H1 (cell line): ENCODE measurements around the gene IGFBP6. TPM values are rescaled to one million over a fixed set of nuclear protein-coding genes. Genes with fewer than 3 reads are reported as not detected.
A peak's percentile ranks its signal among the peaks of the same experiment; 100 is the strongest.

ENCODE experiments used
- CTCF ChIA-PET: fragments of 300-600 bp; sonication (Branson Sonifier 250); formaldehyde crosslinking; loops from one replicate; lab custom pipeline; 2021; ENCODE audit not compliant: partially characterized antibody; lab: Charles Lee
- POLR2A ChIA-PET: fragments of 300-600 bp; sonication (Branson Sonifier 250); formaldehyde crosslinking; loops from one replicate; lab custom pipeline; 2021; ENCODE audit warnings: inconsistent platforms; ENCODE audit not compliant: partially characterized antibody; lab: Charles Lee
- DNase-seq, 2 experiments: peaks; one replicate each; pipeline versions ENCODE4 v3.0.0 to v3.0.0-alpha.2; 2010 to 2022; ENCODE audit warnings: low spot score in 2 of 2, low read depth in 1 of 2, mixed read lengths in 1 of 2
- FAIRE-seq: peaks from 2 replicates; lab custom pipeline; 2011; peaks lifted over from hg19 to GRCh38; lab: Jason Lieb, UNC
- H2AFZ ChIP-seq: 2 replicates; pipeline ENCODE4 v1.8.1; 2012; ENCODE audit warnings: low read length, inconsistent platforms
- H2AK5ac ChIP-seq: 2 replicates; pipeline ENCODE4 v1.6.1; 2013; ENCODE audit warnings: low read depth, low read length
- H2BK120ac ChIP-seq: replicated peaks from 2 replicates; pipeline ENCODE3; 2013; ENCODE audit warnings: low read depth, low read length, inconsistent platforms
- H2BK12ac ChIP-seq: 2 replicates; pipeline ENCODE4 v1.6.1; 2013; ENCODE audit warnings: low read depth, low read length
- H2BK15ac ChIP-seq: 2 replicates; pipeline ENCODE4 v1.6.1; 2013; ENCODE audit warnings: low read length
- H2BK20ac ChIP-seq: 2 replicates; pipeline ENCODE4 v1.6.1; 2013; ENCODE audit warnings: low read length
- H2BK5ac ChIP-seq: 2 replicates; pipeline ENCODE4 v1.6.1; 2013; ENCODE audit warnings: low read depth, low read length
- H3K14ac ChIP-seq: 2 replicates; pipeline ENCODE4 v1.6.1; 2013; ENCODE audit warnings: inconsistent platforms; ENCODE audit not compliant: insufficient read length
- H3K18ac ChIP-seq: 2 replicates; pipeline ENCODE4 v1.6.1; 2013; ENCODE audit warnings: low read length; ENCODE audit errors: extremely low read depth
- H3K23ac ChIP-seq: 2 replicates; pipeline ENCODE4 v1.6.1; 2013; ENCODE audit warnings: inconsistent platforms; ENCODE audit not compliant: insufficient read length
- H3K23me2 ChIP-seq: 2 replicates; pipeline ENCODE4 v1.6.1; 2013; ENCODE audit warnings: low read depth, low read length
- H3K27ac ChIP-seq: 2 replicates; pipeline ENCODE4 v1.6.1; 2011; ENCODE audit warnings: low read depth, low read length, inconsistent platforms
- H3K27me3 ChIP-seq, 4 experiments: replicated peaks in 1 of 4; 1 replicate in 1 of 4; 2 replicates in 3 of 4; pipeline versions ENCODE4 v1.6.1 to v1.8.1; 2011 to 2013; ENCODE audit warnings: low read length in 3 of 4, mild to moderate bottlenecking in 3 of 4, inconsistent platforms in 2 of 4, mixed read lengths in 2 of 4, moderate library complexity in 1 of 4; ENCODE audit not compliant: control insufficient read depth in 3 of 4, insufficient read depth in 3 of 4; ENCODE audit errors: extremely low read depth in 1 of 4
- H3K36me3 ChIP-seq, 4 experiments: 2 replicates each; pipeline versions ENCODE4 v1.6.1 to v1.8.1; 2011 to 2013; ENCODE audit warnings: mild to moderate bottlenecking in 4 of 4, low read length in 3 of 4, moderate library complexity in 2 of 4, control low read depth in 1 of 4, inconsistent platforms in 1 of 4; ENCODE audit not compliant: insufficient read depth in 4 of 4, control insufficient read depth in 2 of 4
- H3K4ac ChIP-seq: replicated peaks from 2 replicates; pipeline ENCODE3; 2013; ENCODE audit warnings: low read length, low read depth, mixed read lengths, inconsistent platforms; ENCODE audit not compliant: insufficient read length
- H3K4me1 ChIP-seq, 4 experiments: replicated peaks in 1 of 4; 1 replicate in 1 of 4; 2 replicates in 3 of 4; pipeline versions ENCODE4 v1.6.1 to v1.8.1; 2011 to 2013; ENCODE audit warnings: low read length in 3 of 4, inconsistent platforms in 2 of 4, mixed read lengths in 1 of 4; ENCODE audit not compliant: insufficient read depth in 4 of 4, control insufficient read depth in 3 of 4
- H3K4me2 ChIP-seq, 2 experiments: 2 replicates each; pipeline versions ENCODE4 v1.6.1 to v1.8.1; 2011 to 2013; ENCODE audit warnings: low read depth in 2 of 2, low read length in 2 of 2, control low read depth in 1 of 2, inconsistent platforms in 1 of 2, mild to moderate bottlenecking in 1 of 2; ENCODE audit not compliant: insufficient read depth in 1 of 2
- H3K4me3 ChIP-seq, 4 experiments: fragments of 200-600, 300-600 bp in 1 of 4; sonication (generic), shearing (Covaris generic), sonication (Bioruptor Twin) in 1 of 4; 2 replicates each; pipeline versions ENCODE4 v1.5.1 to v1.8.1; 2011 to 2016; ENCODE audit warnings: low read length in 4 of 4, low read depth in 3 of 4, control low read depth in 2 of 4, inconsistent platforms in 2 of 4, mild to moderate bottlenecking in 2 of 4, mixed read lengths in 1 of 4, moderate library complexity in 1 of 4; ENCODE audit not compliant: insufficient read depth in 2 of 4; ENCODE audit errors: extremely low read depth in 1 of 4
- H3K56ac ChIP-seq: replicated peaks from 2 replicates; pipeline ENCODE3; 2013; ENCODE audit warnings: low read depth, mild to moderate bottlenecking, mixed read lengths, low read length, inconsistent platforms; ENCODE audit not compliant: insufficient read length
- H3K79me1 ChIP-seq: 2 replicates; pipeline ENCODE4 v1.6.1; 2013; ENCODE audit warnings: low read depth, low read length, control low read depth
- H3K79me2 ChIP-seq, 2 experiments: 2 replicates each; pipeline versions ENCODE4 v1.6.1 to v1.8.1; 2012 to 2013; ENCODE audit warnings: low read length in 2 of 2, mild to moderate bottlenecking in 2 of 2, inconsistent platforms in 1 of 2; ENCODE audit not compliant: insufficient read depth in 2 of 2, control insufficient read depth in 1 of 2
- H3K9ac ChIP-seq, 4 experiments: replicated peaks in 1 of 4; 1 replicate in 1 of 4; 2 replicates in 3 of 4; pipeline versions ENCODE4 v1.6.1 to v1.8.1; 2011 to 2013; ENCODE audit warnings: low read depth in 3 of 4, low read length in 3 of 4, control low read depth in 2 of 4, mild to moderate bottlenecking in 2 of 4, moderate library complexity in 2 of 4, inconsistent platforms in 1 of 4; ENCODE audit errors: extremely low read depth in 1 of 4
- H3K9me3 ChIP-seq, 2 experiments: 2 replicates each; pipeline versions ENCODE4 v1.6.1 to v1.8.1; 2012 to 2013; ENCODE audit warnings: mild to moderate bottlenecking in 2 of 2, moderate library complexity in 2 of 2, control low read depth in 1 of 2, inconsistent platforms in 1 of 2, low read depth in 1 of 2, low read length in 1 of 2, mixed read lengths in 1 of 2; ENCODE audit not compliant: insufficient read depth in 2 of 2
- H4K20me1 ChIP-seq, 2 experiments: replicated peaks in 1 of 2; 2 replicates each; pipeline versions ENCODE3 to v1.8.1; 2011 to 2013; ENCODE audit warnings: inconsistent platforms in 2 of 2, low read length in 2 of 2, mild to moderate bottlenecking in 1 of 2; ENCODE audit not compliant: insufficient read depth in 2 of 2, control insufficient read depth in 1 of 2
- H4K5ac ChIP-seq: 2 replicates; pipeline ENCODE4 v1.6.1; 2013; ENCODE audit warnings: low read length, low read depth, mixed read lengths, inconsistent platforms; ENCODE audit not compliant: insufficient read length
- H4K8ac ChIP-seq: 2 replicates; pipeline ENCODE4 v1.8.0; 2013; ENCODE audit warnings: mild to moderate bottlenecking, moderate library complexity, low read length, inconsistent platforms; ENCODE audit not compliant: insufficient read depth; ENCODE audit errors: extremely low read depth
- H4K91ac ChIP-seq: replicated peaks from 2 replicates; pipeline ENCODE3; 2013; ENCODE audit warnings: low read length, mixed read lengths, inconsistent platforms; ENCODE audit not compliant: insufficient read length
- HDAC2 ChIP-seq, 2 experiments: fragments of 300-600 bp in 1 of 2; sonication (generic) in 1 of 2; IDR thresholded peaks; 2 replicates each; pipeline ENCODE4 v1.6.1; 2011 to 2012; ENCODE audit warnings: low read depth in 2 of 2, low read length in 2 of 2, mild to moderate bottlenecking in 2 of 2, moderate library complexity in 2 of 2, borderline replicate concordance in 1 of 2, inconsistent platforms in 1 of 2
- KDM1A ChIP-seq: fragments of 200-600, 300-600 bp; sonication (generic); IDR thresholded peaks from 2 replicates; pipeline ENCODE4 v1.7.1; 2016; ENCODE audit warnings: mild to moderate bottlenecking, low read length, borderline replicate concordance
- KDM5A ChIP-seq: fragments of 200-600 bp; IDR thresholded peaks from 2 replicates; pipeline ENCODE4 v1.7.1; 2012; ENCODE audit warnings: mild to moderate bottlenecking, low read length, inconsistent platforms, mixed read lengths
- whole genome bisulfite sequencing, 2 experiments: shearing (Covaris generic) in 1 of 2; methylation state at CpG; one replicate each; pipeline versions ENCODE4 v1.1.6 to v1.1.7; 2013 to 2015; ENCODE audit warnings: low lambda C conversion rate in 2 of 2, mixed read lengths in 2 of 2, inconsistent platforms in 1 of 2, low coverage in 1 of 2, missing lambda C conversion rate in 1 of 2; ENCODE audit not compliant: insufficient replicate concordance in 2 of 2, insufficient coverage in 1 of 2, insufficient read length in 1 of 2; ENCODE audit errors: extremely low coverage in 1 of 2, missing lambda C conversion rate in 1 of 2; 5-methylcytosine and 5-hydroxymethylcytosine counted together
- polyA plus RNA-seq, 7 experiments: library from polyadenylated mRNA; depleted of rRNA in 3 of 7; stranded (reverse) in 5 of 7; unstranded in 2 of 7; fragments of >200 nt in 5 of 7; fragments of 200-250 nt in 2 of 7; gene quantifications; 1 replicate in 5 of 7; 2 replicates in 1 of 7; 4 replicates in 1 of 7; pipeline versions ENCODE4 v1.2.1 to v1.2.3, GENCODE V29; 2011 to 2013; ENCODE audit warnings: missing spikeins in 2 of 7, mixed read lengths in 2 of 7
- total RNA-seq: library from RNA; stranded (reverse); fragmentation: NEBNext Ultra II Directional; extraction: Animal tissue kit (Norgen Biotek cat#: 25700); gene quantifications from 2 replicates; pipeline ENCODE4 v1.2.1, GENCODE V29; 2021

Gene IGFBP6
- total and polyA plus RNA-seq, 2 of the 8 experiments (the other 6 are each of a cell fraction or from before 2014, with no cell fraction given), result 13.7 to 14.7 TPM

GRCh38 chr12:53115891-53116648 is 18.6 kb downstream of the IGFBP6 start:
- H2AK5ac ChIP-seq, result no peak overlapping the region
- H2BK15ac ChIP-seq, result no peak overlapping the region
- CTCF ChIA-PET, result interaction anchor here (0.6 to 4.8 kb wide), 11 partner anchors 13 to 1276 kb away, joined by 3 to 20 read pairs (median 3); partner anchors contain the start of genes IGFBP6 and SOAT2
- H3K56ac ChIP-seq, result no peak overlapping the region
- no peak overlapping the region for H3K4ac ChIP-seq
- H4K5ac ChIP-seq, result no peak overlapping the region
- no peak overlapping the region for H2BK120ac ChIP-seq
- no peak overlapping the region for H3K14ac ChIP-seq
- H2BK12ac ChIP-seq, result no peak overlapping the region
- H3K23ac ChIP-seq, result no peak overlapping the region
- no peak overlapping the region for H3K9ac ChIP-seq
- no peak for DNase-seq
- 92% methylated on average over 8 of the region's 8 CpGs; no CpG with 5 or more reads in 1 of the 2 experiments for WGBS, 2 experiments
- TF ChIP-seq HDAC2 (IDR thresholded peaks at IDR 0.05; ENCODE audit: borderline replicate concordance in 1 of 2, low read depth in 2 of 2, low read length in 2 of 2) (peak in 1 of 2 experiments; percentile 94; a peak in 2 of 4 replicates), KDM5A (no peak), KDM1A (peak; percentile 99)
- H4K8ac ChIP-seq, result no peak overlapping the region
- FAIRE-seq, result no peak
- H3K4me3 ChIP-seq, result no peak overlapping the region
- no peak overlapping the region for H3K18ac ChIP-seq
- H3K79me2 ChIP-seq, result no peaks in the 10 kb centered on the region
- no peak overlapping the region for H3K27ac ChIP-seq
- H3K4me1 ChIP-seq, result peaks cover 0 to 3% (median 2%) of the 10 kb centered on the region in 4 experiments; a peak in 3 of 7 replicates
- H2BK5ac ChIP-seq, result no peak overlapping the region
- no peak overlapping the region for H3K4me2 ChIP-seq
- no peaks in the 10 kb centered on the region for H4K20me1 ChIP-seq
- H3K79me1 ChIP-seq, result no peaks in the 10 kb centered on the region
- H3K36me3 ChIP-seq, result no peaks in the 10 kb centered on the region
- no peak overlapping the region for H4K91ac ChIP-seq
- H3K9me3 ChIP-seq, result no peaks in the 10 kb centered on the region
- no peak overlapping the region for H2AFZ ChIP-seq
- POLR2A ChIA-PET, result interaction anchor here (0.6 to 1.1 kb wide), 4 partner anchors 17 to 65 kb away, joined by 3 read pairs; partner anchors contain the start of genes CSAD and ZNF740
- 0 out of 2 replicates have a peak, but pooled peaks cover 3% of the 10 kb centered on the region for H3K23me2 ChIP-seq
- no peaks in the 10 kb centered on the region for H3K27me3 ChIP-seq
- no peak overlapping the region for H2BK20ac ChIP-seq
